ENCODE measurements around the gene SLC9A8.
"Not testable (repeated sequence)": the region's sequence is repeated elsewhere in the genome, so short reads cannot be mapped to it uniquely, and the experiment has no call there.

Gene SLC9A8

DNA sequence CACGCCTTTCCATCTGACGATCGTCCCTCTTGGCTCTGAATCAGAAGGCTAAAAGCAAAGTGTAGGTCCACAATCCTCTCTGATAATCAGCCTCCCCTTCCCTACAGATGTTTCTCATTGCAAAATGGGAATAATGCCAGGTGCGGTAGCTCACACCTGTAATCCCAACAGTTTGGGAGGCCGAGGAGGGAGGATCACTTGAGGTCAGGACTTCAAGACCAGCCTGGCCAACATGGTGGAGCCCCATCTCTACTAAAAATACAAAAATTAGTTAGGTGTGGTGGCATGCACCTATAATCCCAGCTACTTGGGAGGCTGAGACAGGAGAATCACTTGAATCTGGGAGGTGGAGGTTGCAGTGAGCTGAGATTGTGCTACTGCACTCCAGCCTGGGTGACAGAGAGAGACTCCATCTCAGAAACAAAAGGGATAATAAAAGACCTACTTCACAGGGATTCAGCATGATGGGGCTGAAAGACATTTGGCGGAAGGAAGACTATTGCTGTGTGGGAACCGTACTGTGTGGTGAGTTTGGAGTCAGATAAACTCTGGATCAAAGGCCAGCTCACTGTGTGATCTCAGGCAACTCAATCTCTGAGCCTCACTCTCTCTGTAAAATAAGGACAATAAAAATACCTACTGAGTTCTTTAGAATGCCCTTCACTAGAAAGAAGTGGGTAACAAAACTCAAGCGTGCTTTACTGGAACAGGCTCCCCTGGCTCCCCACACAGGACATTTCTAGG lies 15.9 kb upstream of the SLC9A8 start:
- H3K4me1 Mint-ChIP-seq (ENCODE audit: low read depth), result peaks cover 17% of the 10 kb centered on the region

DNA sequence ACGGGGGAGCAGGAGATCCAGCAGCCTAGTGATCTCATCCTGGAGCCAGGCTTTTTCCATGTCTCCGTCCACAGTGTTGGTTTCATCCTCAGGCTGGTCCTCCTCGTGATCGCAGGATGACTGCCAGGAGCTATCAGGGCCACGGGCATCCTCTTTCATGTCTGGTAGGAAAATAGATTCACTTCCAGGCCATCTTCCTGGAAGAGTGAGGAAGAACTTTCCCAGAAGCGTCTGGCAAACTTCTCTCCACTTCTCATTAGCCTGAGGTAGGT lies 15.3 kb upstream of the SLC9A8 start:
- H3K27me3 Mint-ChIP-seq, result peaks cover 3% of the 10 kb centered on the region
- H3K9me3 Mint-ChIP-seq (ENCODE audit: low read depth), result no peaks in the 10 kb centered on the region
- H3K36me3 Mint-ChIP-seq, result no peaks in the 10 kb centered on the region
- H3K4me3 Mint-ChIP-seq, result no peak overlapping the region
- H3K4me1 Mint-ChIP-seq (ENCODE audit: low read depth), result peaks cover 18% of the 10 kb centered on the region
- no peak overlapping the region for H3K27ac Mint-ChIP-seq

More for the DNA sequence above, 15.9 kb upstream of the SLC9A8 start:
- peaks cover 5% of the 10 kb centered on the region for H3K27me3 Mint-ChIP-seq
- no peaks in the 10 kb centered on the region for H3K9me3 Mint-ChIP-seq (ENCODE audit: low read depth)
- H3K36me3 Mint-ChIP-seq, result no peaks in the 10 kb centered on the region
- H3K27ac Mint-ChIP-seq, result no peak overlapping the region
- no peak overlapping the region for H3K4me3 Mint-ChIP-seq

DNA sequence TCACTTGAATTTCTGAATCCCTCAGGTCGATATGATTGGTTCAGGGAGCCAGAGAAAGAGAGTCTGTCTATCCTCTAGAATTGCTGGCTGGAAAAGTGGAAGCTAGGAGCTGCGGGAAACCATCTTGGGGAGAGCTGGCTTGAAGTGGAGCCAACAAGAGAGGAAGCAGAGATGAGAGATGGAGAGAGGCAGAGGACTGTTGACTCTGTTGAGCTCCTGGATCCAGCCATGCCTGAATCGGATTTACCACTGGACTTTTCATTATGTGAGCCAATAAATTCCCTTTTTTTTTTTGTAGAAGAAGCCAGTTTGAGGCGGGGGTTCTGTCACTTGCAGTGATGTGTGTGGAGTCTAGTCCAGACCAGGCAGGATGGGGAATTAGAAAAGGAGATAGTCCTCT lies 13.9 kb upstream of the SLC9A8 start:
- no peak overlapping the region for H3K27ac Mint-ChIP-seq
- no peaks in the 10 kb centered on the region for H3K9me3 Mint-ChIP-seq (ENCODE audit: low read depth)
- no peaks in the 10 kb centered on the region for H3K36me3 Mint-ChIP-seq
- H3K4me1 Mint-ChIP-seq (ENCODE audit: low read depth), result peaks cover 26% of the 10 kb centered on the region
- H3K4me3 Mint-ChIP-seq, result no peak overlapping the region
- H3K27me3 Mint-ChIP-seq, result peaks cover 3% of the 10 kb centered on the region

DNA sequence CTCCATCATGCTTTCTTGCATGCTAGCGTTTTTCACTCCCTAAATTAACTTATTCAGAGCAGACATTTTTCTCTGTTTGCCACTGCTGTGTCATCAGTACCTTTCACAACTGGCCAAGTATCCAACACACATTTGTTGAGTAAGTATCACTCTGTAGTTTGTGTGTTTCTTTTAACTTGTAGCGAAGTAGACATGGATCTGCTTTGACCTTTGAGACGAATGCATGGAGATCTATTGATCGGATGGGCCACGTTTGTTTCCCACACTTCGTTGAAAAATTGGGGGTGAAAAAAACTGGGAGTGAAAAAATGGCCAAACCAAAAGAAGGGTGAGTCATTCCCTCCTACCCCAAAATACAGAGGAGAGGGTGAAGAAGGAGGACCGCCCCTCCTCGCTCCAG lies 12.9 kb upstream of the SLC9A8 start:
- Mint-ChIP-seq H3K4me3 (no peak overlapping the region), H3K27me3 (peaks cover 3% of the 10 kb centered on the region), H3K4me1 (ENCODE audit: low read depth) (peaks cover 29% of the 10 kb centered on the region), H3K27ac (no peak overlapping the region), H3K36me3 (no peaks in the 10 kb centered on the region), H3K9me3 (ENCODE audit: low read depth) (no peaks in the 10 kb centered on the region)

DNA sequence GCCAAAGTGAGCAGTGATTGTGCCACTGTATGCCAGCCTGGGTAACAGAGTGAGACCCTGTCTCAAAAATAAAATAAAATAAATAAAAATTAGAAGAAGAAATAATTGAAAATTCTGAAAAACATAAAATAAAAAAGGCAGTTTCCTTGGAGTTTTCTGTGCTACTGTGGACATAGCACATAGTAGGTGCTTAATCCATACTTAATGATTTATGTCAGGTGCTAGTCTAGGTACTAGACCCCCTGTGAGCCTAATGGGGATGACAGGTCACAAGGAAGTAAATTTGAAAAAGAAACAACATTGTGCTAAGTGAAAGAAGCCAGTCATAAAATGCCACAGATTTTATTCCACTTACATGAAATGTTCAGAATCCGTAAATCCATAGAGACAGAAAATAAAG lies 9.2 kb upstream of the SLC9A8 start:
- H3K4me1 Mint-ChIP-seq (ENCODE audit: low read depth), result peaks cover 38% of the 10 kb centered on the region
- H3K27me3 Mint-ChIP-seq, result peaks cover 3% of the 10 kb centered on the region
- H3K27ac Mint-ChIP-seq, result peak overlapping the region; percentile 12
- H3K9me3 Mint-ChIP-seq (ENCODE audit: low read depth), result no peaks in the 10 kb centered on the region
- H3K36me3 Mint-ChIP-seq, result no peaks in the 10 kb centered on the region
- H3K4me3 Mint-ChIP-seq, result no peak overlapping the region

DNA sequence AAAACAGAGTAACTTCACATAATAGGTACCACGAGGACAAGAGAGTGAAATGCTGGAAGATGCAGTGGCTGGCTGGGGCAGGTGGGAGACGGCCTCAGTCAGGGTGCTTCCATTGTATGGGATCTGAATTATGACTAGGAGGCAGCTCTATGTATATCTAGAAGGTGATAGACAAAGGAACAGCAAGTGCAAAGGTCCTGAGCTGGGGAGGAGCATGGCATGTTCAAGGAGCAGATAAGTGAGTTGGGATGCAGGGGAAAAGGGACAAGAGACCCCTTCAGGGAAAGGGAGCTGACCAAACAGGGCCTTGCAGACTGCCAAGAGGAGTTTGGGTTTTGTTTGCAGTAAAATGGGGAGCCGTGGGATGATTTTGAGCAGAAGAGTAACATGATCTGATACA lies 8.3 kb upstream of the SLC9A8 start:
- Mint-ChIP-seq H3K9me3 (ENCODE audit: low read depth) (no peaks in the 10 kb centered on the region), H3K27ac (peak overlapping the region; percentile 0), H3K4me1 (ENCODE audit: low read depth) (peaks cover 38% of the 10 kb centered on the region), H3K4me3 (peak overlapping the region; percentile 1), H3K36me3 (no peaks in the 10 kb centered on the region), H3K27me3 (no peaks in the 10 kb centered on the region)

DNA sequence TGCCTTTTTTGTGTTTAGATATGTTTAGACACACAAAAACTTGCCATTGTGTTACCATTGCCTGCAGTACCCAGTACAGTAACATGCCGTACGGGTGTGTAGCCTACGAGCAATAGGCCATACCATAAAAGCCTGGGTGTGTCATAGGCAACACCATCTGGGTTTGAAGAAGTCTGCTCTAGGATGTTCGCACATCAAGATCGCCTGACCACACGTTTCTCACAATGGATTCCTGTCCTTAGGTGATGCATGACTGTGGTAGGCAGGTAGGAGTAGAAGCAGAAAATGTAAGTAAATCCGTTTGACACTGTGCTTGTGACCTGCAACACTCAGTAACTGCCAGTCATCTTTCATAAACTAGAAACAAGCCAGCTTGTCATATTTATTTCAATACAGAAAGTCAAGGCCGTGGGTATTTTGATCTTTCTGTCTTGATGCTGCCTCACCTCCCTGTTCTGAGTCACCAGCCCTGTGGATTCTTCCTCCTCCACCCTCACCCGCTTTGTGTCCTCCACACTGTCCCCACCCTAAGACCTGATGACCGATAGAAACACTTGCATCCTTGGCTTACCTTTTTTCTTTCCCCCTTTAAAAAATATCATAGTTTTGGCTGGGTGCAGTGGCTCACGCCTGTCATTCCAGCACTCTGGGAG lies 7.3 kb upstream of the SLC9A8 start:
- H3K4me3 Mint-ChIP-seq, result peak overlapping the region; percentile 30
- H3K9me3 Mint-ChIP-seq (ENCODE audit: low read depth); H3K27me3 Mint-ChIP-seq; H3K36me3 Mint-ChIP-seq: not testable (repeated sequence)
- H3K27ac Mint-ChIP-seq, result peak overlapping the region; percentile 67
- peaks cover 36% of the 10 kb centered on the region for H3K4me1 Mint-ChIP-seq (ENCODE audit: low read depth)

DNA sequence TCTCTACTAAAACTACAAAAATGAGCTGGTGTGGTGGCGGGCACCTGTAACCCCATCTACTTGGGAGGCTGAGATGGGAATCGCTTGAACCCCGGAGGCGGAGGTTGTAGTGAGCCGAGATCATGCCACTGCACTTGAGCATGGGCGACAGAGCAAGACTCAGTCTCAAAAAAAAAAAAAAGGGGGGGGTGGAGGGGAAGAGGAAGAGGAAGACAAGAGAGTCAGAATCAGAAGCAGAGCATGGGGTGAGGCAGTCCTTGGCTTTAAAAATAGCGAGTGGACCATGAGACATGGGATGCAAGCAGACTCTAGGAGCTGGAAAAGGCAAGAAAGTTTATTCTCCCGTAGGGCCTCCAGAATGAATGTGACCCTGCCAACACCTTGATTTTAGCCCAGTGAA lies 3.9 kb upstream of the SLC9A8 start:
- Mint-ChIP-seq H3K27ac (no peak overlapping the region), H3K9me3 (ENCODE audit: low read depth) (no peaks in the 10 kb centered on the region), H3K4me3 (no peak overlapping the region), H3K27me3 (no peaks in the 10 kb centered on the region), H3K4me1 (ENCODE audit: low read depth) (peaks cover 36% of the 10 kb centered on the region), H3K36me3 (no peaks in the 10 kb centered on the region)

DNA sequence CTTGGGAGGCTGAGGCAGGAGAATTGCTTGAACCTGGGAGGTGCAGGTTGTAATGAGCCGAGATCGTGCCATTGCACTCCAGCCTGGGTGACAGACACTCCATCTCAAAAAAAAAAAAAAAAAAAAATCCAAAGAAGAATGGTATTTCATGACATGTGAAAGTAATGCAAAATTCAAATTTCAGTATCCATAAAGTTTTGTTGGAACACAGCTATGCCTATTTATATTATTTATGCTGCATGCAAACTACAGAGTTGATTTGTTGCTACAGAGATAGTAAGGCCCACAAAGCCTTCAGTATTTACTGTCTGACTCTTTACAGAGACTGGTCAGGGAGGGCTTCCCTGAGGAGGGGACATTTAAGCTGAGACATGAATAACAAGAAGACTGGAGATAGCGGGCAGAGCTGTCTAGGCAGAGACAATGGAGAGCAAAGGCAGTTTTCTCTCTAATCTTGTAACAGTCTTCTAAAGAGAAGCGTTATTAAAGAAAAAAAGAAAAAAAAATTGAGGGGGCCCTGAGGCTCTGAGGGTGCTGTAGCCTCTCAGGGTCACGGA lies 2.7 kb upstream of the SLC9A8 start:
- Mint-ChIP-seq H3K9me3 (ENCODE audit: low read depth) (no peaks in the 10 kb centered on the region), H3K4me1 (ENCODE audit: low read depth) (peaks cover 43% of the 10 kb centered on the region), H3K27me3 (no peaks in the 10 kb centered on the region), H3K36me3 (no peaks in the 10 kb centered on the region), H3K27ac (no peak overlapping the region), H3K4me3 (no peak overlapping the region)

DNA sequence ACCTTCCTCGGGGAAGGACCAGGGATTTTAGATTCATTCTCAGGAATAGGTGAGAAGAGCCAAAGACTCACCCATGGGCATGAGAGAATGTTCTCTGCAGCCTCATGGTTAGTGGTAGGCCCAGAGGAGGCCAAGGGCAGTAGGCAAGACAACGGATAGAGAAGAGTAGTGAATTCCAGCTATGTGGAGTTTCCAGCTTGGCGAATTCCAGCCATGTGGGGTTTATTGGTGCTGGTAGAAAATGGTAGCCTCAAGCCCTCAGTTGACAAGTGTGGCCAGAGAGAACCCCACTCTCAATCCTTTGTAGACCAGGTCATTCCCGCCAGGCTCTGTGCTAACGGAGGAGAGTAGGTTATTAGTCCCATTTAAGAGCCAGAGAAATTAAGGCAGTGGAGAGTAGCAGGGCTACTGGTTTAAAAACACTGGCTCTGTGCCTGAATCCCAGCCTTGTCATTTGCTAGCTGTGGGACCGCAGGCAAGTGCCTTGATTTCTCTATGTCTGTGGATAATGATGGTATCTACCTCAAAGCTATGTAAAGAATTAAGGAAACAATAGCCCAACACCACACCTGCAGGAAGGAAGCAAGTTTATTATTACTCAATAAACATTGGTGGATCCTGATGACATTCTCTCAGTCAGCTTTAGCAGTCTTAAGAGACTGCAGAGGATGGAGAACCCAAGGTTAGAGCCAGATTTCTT lies 2.0 kb upstream of the SLC9A8 start:
- Mint-ChIP-seq H3K27ac (peak overlapping the region; percentile 86), H3K9me3 (ENCODE audit: low read depth) (no peaks in the 10 kb centered on the region), H3K36me3 (peaks cover 3% of the 10 kb centered on the region), H3K4me3 (no peak overlapping the region), H3K27me3 (no peaks in the 10 kb centered on the region), H3K4me1 (ENCODE audit: low read depth) (peaks cover 39% of the 10 kb centered on the region)

DNA sequence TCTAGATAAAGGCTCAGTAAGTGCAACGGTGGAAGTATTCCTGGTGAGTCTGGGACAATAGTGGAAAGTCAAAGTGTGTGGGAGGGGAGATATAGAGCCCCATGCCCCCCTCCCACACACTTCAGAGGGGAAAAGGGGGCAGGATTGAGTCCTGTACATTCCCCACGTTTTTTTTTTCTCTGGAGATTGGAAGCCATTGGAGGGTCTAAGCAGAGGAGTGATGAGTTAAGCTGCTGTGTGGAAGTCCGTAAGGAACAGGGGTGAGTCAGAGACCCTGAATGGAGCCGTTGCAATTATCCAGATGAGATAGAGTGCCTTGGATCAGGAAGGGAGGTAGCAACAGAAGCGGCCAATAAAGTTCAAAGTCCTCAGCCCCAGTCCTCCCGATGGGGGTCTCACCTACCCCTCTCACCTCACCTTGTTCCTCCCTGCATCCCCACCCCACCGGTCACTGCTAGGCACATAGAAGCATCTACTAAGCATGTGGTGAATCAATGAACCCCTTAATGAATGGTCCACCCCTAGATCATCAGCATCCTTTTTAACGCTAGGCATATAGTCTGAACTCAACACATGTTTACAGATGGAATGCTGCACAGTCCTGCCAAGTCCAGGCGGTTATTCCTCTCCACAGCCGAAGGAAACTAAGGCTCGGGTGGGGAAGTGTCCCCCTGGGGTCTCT lies 662 bp upstream of the SLC9A8 start:
- peak overlapping the region; percentile 86 for H3K27ac Mint-ChIP-seq
- H3K4me1 Mint-ChIP-seq (ENCODE audit: low read depth), result peaks cover 37% of the 10 kb centered on the region
- no peaks in the 10 kb centered on the region for H3K9me3 Mint-ChIP-seq (ENCODE audit: low read depth)
- H3K36me3 Mint-ChIP-seq, result peaks cover 3% of the 10 kb centered on the region
- peak overlapping the region; percentile 87 for H3K4me3 Mint-ChIP-seq
- H3K27me3 Mint-ChIP-seq, result no peaks in the 10 kb centered on the region

DNA sequence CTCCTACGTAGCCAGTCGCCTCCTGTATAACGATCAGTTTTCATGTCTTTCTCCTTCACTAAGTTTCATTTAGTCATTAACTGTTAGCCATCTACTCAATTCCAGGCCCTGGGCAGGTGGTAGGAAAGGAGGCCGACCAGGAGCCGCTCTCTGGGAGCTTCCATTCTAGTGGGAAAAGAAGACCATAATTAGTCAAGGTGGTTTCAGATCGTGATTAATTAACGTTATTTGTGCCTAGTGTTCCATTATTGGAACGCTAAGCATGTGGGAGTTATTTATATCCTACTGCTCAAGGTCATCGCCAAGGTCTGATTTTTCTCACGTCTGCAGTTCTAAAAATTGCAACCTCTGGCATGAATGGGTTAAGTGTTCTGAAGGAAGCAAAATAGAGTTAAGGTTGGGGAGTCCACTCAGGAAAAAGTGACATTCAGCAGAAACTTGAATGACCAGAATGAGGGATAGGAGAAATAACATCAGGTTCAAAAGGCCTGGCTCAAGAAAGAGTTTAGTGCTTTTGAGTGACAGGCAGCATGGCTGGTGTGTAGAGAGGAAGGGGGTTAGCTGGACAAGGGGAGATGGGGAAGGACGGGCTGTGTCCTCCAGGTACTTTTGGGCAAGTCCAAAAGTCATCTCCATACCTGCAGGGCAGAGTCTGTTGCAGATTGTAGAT lies 812 bp downstream of the SLC9A8 start:
- peak overlapping the region; percentile 96 for H3K4me3 Mint-ChIP-seq
- peaks cover 43% of the 10 kb centered on the region for H3K4me1 Mint-ChIP-seq (ENCODE audit: low read depth)
- H3K36me3 Mint-ChIP-seq, result peaks cover 3% of the 10 kb centered on the region
- H3K27me3 Mint-ChIP-seq, result no peaks in the 10 kb centered on the region
- H3K9me3 Mint-ChIP-seq (ENCODE audit: low read depth), result no peaks in the 10 kb centered on the region
- peak overlapping the region; percentile 98 for H3K27ac Mint-ChIP-seq

DNA sequence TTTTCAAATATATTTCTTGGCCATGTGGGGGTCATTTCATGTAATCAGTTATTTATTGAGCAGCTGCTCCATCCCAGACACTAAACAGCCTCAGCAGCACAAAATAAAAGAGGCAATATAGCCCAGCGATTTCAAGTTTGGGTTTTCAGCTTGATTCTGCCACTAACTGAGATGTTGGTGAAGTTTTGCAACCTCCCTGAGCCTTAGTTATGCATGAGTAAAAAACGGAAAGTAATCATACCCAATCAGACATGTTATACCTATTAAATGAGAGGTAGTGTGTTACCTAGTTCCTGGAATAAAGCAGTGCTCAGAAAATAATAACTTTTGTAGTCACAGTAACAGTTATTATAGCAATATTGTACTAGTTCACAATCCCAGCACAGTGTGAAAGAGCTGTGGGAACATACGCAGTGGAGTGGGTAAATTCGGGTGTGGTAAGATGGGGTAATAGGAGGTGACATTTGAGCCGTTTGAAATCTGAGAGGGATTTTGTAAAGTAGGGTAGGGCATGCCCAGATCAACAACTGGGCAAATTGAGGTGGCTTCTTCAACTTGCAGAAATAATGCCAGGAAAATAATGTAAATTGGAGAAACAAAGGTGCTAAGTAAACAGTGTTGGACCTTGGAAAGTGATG lies 1.5 kb downstream of the SLC9A8 start:
- Mint-ChIP-seq H3K36me3 (peaks cover 4% of the 10 kb centered on the region), H3K9me3 (ENCODE audit: low read depth) (no peaks in the 10 kb centered on the region), H3K4me3 (peak overlapping the region; percentile 96), H3K27ac (peak overlapping the region; percentile 98), H3K4me1 (ENCODE audit: low read depth) (peaks cover 46% of the 10 kb centered on the region), H3K27me3 (no peaks in the 10 kb centered on the region)

DNA sequence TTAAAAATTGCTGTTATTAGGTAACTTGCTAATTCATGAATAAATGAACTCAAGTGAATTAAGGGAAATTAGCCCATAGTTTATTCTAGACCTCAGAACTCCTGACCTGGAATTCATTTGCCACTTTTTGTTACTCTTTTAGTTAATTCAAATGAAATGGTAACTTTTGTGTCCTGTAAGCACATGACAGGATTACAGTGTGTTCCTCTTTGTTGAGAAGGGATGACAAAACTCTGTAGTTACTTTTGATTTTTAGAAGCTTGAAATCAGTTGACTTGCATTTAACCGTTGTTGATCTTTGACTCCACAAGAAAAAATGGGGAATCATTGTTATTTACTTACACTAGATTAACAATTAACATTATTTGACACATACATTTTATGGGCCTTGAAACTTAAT lies 6.2 kb downstream of the SLC9A8 start:
- no peak overlapping the region for H3K4me3 Mint-ChIP-seq
- peaks cover 63% of the 10 kb centered on the region for H3K4me1 Mint-ChIP-seq (ENCODE audit: low read depth)
- no peak overlapping the region for H3K27ac Mint-ChIP-seq
- no peaks in the 10 kb centered on the region for H3K27me3 Mint-ChIP-seq
- H3K36me3 Mint-ChIP-seq, result peaks cover 20% of the 10 kb centered on the region
- H3K9me3 Mint-ChIP-seq (ENCODE audit: low read depth), result peaks cover 5% of the 10 kb centered on the region

Measured in activated naive CD8-positive, alpha-beta T cell (primary cell).